Caco-2 (cell line): ENCODE measurements around the gene MYOD1. TPM values are rescaled to one million over a fixed set of nuclear protein-coding genes. Genes with fewer than 3 reads are reported as not detected.

ENCODE experiments used
- BruUV-seq: library from RNA; stranded (reverse); fragments of 400-500 nt; replicated peaks from 2 replicates; lab custom pipeline; 2021; lab: Mats Ljungman, UMichigan
- CTCF ChIA-PET: fragments of 300-600 bp; sonication (Branson Sonifier 250); formaldehyde crosslinking; loops from one replicate; lab custom pipeline; 2022; ENCODE audit warnings: antibody characterized with exemption; lab: Charles Lee
- POLR2A ChIA-PET: fragments of 300-600 bp; sonication (Branson Sonifier 250); formaldehyde crosslinking; loops from one replicate; lab custom pipeline; 2022; ENCODE audit warnings: antibody characterized with exemption; lab: Charles Lee
- DNase-seq, 2 experiments: peaks; one replicate each; pipeline versions ENCODE4 v3.0.0 to v3.0.0-alpha.2; 2020 to 2022
- H3K27me3 ChIP-seq: replicated peaks from 2 replicates; pipeline ENCODE4 v1.6.0; 2011; ENCODE audit warnings: low read length; ENCODE audit not compliant: control insufficient read depth, insufficient read depth
- H3K36me3 ChIP-seq: 2 replicates; pipeline ENCODE4 v1.5.1; 2011; ENCODE audit warnings: low read length; ENCODE audit not compliant: control insufficient read depth, insufficient read depth
- H3K4me1 ChIP-seq: fragments of 250-450 bp; sonication (Bioruptor Pico); 2 replicates; pipeline ENCODE4 v1.5.1; 2020; ENCODE audit warnings: mild to moderate bottlenecking
- H3K4me3 ChIP-seq: 2 replicates; pipeline ENCODE4 v1.5.1; 2011; ENCODE audit warnings: low read depth, mild to moderate bottlenecking, control low read depth, low read length
- H3K9me3 ChIP-seq: fragments of 250-450 bp; sonication (Bioruptor Pico); 2 replicates; pipeline ENCODE4 v1.5.1; 2020; ENCODE audit warnings: mild to moderate bottlenecking, moderate library complexity
- H3K27ac Mint-ChIP-seq: one replicate; pipeline ENCODE4 v1.8.0; 2022; ENCODE audit warnings: mixed read lengths; ENCODE audit not compliant: unreplicated experiment
- H3K27me3 Mint-ChIP-seq: one replicate; pipeline ENCODE4 v1.8.0; 2022; ENCODE audit warnings: mixed read lengths; ENCODE audit not compliant: insufficient read depth, unreplicated experiment
- H3K36me3 Mint-ChIP-seq: one replicate; pipeline ENCODE4 v1.8.0; 2022; ENCODE audit warnings: mild to moderate bottlenecking, mixed read lengths; ENCODE audit not compliant: insufficient read depth, unreplicated experiment
- H3K4me1 Mint-ChIP-seq: one replicate; pipeline ENCODE4 v1.8.0; 2022; ENCODE audit warnings: low read depth, mixed read lengths; ENCODE audit not compliant: unreplicated experiment
- H3K4me3 Mint-ChIP-seq: one replicate; pipeline ENCODE4 v1.8.0; 2022; ENCODE audit warnings: mild to moderate bottlenecking, moderate library complexity, mixed read lengths; ENCODE audit not compliant: unreplicated experiment
- H3K9me3 Mint-ChIP-seq: one replicate; pipeline ENCODE4 v1.8.0; 2022; ENCODE audit warnings: mixed read lengths; ENCODE audit not compliant: unreplicated experiment
- intact Hi-C: fragments of 100-400 bp; cut with micrococcal nuclease; formaldehyde crosslinking; loops from one replicate; pipeline ENCODE4 v1.10.0; 2022; ENCODE audit not compliant: unreplicated experiment
- total RNA-seq: library from RNA; stranded (reverse); gene quantifications from 2 replicates; pipeline ENCODE4 v1.2.3, GENCODE V29; 2022
- TF ChIP-seq, protein P1 (sequence below), 2 experiments: fragments of 200-600 bp in 1 of 2; IDR thresholded peaks; 1 replicate in 1 of 2; 2 replicates in 1 of 2; pipeline versions ENCODE4 v1.5.1 to v1.8.0; 2011 to 2022; ENCODE audit warnings: antibody characterized with exemption in 1 of 2, control low read depth in 1 of 2, inconsistent platforms in 1 of 2, low read depth in 1 of 2, low read length in 1 of 2, mild to moderate bottlenecking in 1 of 2, moderate library complexity in 1 of 2; ENCODE audit not compliant: insufficient read depth in 1 of 2, severe bottlenecking in 1 of 2, unreplicated experiment in 1 of 2

MYOD1 gene
- total RNA-seq, 1 experiment from 2014 or later = not detected

DNA sequence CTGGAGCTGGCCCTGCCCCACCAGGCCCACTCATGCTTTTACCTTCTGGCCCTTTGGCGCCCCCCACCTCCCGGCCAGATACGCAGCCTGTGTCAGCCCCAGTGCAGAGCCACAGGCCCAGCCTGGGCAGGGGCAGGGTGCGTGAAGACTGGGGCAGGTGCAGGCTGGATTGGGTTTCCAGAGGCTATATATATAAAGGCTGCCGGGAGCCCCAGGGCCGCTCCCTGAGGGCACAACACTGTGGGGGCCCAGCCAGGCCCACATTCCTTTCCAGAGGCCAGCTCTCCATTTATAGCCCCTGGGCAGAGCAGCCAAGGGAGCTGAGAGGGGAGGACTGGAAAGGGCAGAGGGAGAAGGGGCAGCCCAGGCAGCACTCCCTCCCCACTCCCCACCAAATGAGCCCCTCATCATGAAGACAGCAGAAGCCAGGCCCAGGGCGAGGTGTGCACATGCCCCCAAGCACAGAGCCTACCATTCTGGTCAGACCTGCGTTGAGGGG lies 5.0 kb upstream of the MYOD1 start:
- H3K9me3 ChIP-seq = no peaks in the 10 kb centered on the region
- intact Hi-C loops = no loop called here
- H3K27ac Mint-ChIP-seq = no peak overlapping the region

DNA sequence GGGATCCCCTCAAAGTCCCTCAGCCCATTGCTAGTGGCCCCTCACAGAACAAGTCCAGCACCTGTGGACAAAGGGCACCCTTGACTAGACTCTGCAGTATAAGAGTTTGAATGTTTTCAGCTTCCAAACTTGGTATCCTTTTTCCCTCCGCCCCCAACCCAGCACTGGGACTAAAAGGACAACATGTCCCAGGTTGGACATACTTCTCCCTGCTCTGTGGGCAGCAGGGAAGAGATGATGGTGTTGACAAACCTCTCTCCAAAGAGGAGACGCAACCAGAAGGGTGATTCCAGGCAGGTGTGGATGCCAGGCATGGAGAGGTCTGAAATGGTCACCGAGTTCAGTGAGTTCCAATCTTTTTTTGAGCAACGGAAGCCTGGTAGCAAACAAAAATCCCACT lies 4.5 kb upstream of the MYOD1 start:
- Histone ChIP-seq H3K4me3 (no peak overlapping the region), H3K9me3 (no peaks in the 10 kb centered on the region), H3K36me3 (no peaks in the 10 kb centered on the region), H3K4me1 (no peaks in the 10 kb centered on the region), H3K27me3 (peaks cover 1% of the 10 kb centered on the region; the same call in 1 of the 2 replicates)
- intact Hi-C loops = no loop called here
- no peaks in the 10 kb centered on the region for H3K9me3 Mint-ChIP-seq
- TF ChIP-seq, protein P1, sequence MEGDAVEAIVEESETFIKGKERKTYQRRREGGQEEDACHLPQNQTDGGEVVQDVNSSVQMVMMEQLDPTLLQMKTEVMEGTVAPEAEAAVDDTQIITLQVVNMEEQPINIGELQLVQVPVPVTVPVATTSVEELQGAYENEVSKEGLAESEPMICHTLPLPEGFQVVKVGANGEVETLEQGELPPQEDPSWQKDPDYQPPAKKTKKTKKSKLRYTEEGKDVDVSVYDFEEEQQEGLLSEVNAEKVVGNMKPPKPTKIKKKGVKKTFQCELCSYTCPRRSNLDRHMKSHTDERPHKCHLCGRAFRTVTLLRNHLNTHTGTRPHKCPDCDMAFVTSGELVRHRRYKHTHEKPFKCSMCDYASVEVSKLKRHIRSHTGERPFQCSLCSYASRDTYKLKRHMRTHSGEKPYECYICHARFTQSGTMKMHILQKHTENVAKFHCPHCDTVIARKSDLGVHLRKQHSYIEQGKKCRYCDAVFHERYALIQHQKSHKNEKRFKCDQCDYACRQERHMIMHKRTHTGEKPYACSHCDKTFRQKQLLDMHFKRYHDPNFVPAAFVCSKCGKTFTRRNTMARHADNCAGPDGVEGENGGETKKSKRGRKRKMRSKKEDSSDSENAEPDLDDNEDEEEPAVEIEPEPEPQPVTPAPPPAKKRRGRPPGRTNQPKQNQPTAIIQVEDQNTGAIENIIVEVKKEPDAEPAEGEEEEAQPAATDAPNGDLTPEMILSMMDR (IDR thresholded peaks at IDR 0.05; ENCODE audit: insufficient read depth in 1 of 2, low read depth in 1 of 2, low read length in 1 of 2, severe bottlenecking in 1 of 2, unreplicated experiment in 1 of 2) = no peak
- no peaks in the 10 kb centered on the region for H3K4me1 Mint-ChIP-seq
- no peak overlapping the region for H3K4me3 Mint-ChIP-seq
- H3K27me3 Mint-ChIP-seq = peaks cover 3% of the 10 kb centered on the region
- BruUV-seq = no TSS peak
- ChIA-PET POLR2A (no interaction called here), CTCF (interaction anchor here (2.2 kb wide), 1 partner anchor 16 kb away, joined by 8 read pairs; no protein-coding TSS in a partner anchor)
- H3K36me3 Mint-ChIP-seq = no peaks in the 10 kb centered on the region
- H3K27ac Mint-ChIP-seq = no peak overlapping the region
- no peak for DNase-seq

More for the DNA sequence above, 5.0 kb upstream of the MYOD1 start:
- no peaks in the 10 kb centered on the region for H3K4me1 Mint-ChIP-seq
- Histone ChIP-seq H3K4me1 (no peaks in the 10 kb centered on the region), H3K27me3 (peaks cover 1% of the 10 kb centered on the region; the same call in 1 of the 2 replicates), H3K36me3 (no peaks in the 10 kb centered on the region), H3K4me3 (no peak overlapping the region)
- TF ChIP-seq, protein P1 (IDR thresholded peaks at IDR 0.05; ENCODE audit: insufficient read depth in 1 of 2, low read depth in 1 of 2, low read length in 1 of 2, severe bottlenecking in 1 of 2, unreplicated experiment in 1 of 2) = no peak
- no TSS peak for BruUV-seq
- ChIA-PET POLR2A (no interaction called here), CTCF (no interaction called here)
- H3K4me3 Mint-ChIP-seq = no peak overlapping the region
- no peaks in the 10 kb centered on the region for H3K9me3 Mint-ChIP-seq
- H3K36me3 Mint-ChIP-seq = no peaks in the 10 kb centered on the region
- H3K27me3 Mint-ChIP-seq = peaks cover 5% of the 10 kb centered on the region
- DNase-seq = no peak

DNA sequence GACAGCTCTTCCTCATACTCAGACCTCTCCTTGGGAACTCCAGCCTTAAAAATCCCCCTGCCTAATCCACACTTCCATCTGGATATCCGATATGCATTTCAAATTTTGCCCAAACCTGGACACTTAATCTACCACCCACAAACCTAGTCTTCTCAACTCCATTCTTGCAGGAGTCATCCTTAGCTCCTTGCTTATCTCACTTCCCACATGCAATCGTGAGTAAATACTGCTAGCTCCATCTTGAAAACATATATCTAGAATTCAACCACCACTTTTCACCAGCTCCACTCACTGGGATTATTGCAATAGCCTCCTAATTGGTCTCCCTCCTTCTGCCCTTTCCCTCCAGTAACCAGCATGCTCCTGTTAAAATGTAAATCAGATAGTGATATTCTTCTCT lies 2.6 kb upstream of the MYOD1 start:
- Mint-ChIP-seq H3K9me3 (no peaks in the 10 kb centered on the region), H3K36me3 (no peaks in the 10 kb centered on the region), H3K4me3 (no peak overlapping the region), H3K4me1 (no peaks in the 10 kb centered on the region), H3K27ac (no peak overlapping the region), H3K27me3 (peaks cover 3% of the 10 kb centered on the region)
- Histone ChIP-seq H3K36me3 (no peaks in the 10 kb centered on the region), H3K4me1 (no peaks in the 10 kb centered on the region), H3K27me3 (no peaks in the 10 kb centered on the region; the same call in 1 of the 2 replicates), H3K9me3 (no peaks in the 10 kb centered on the region), H3K4me3 (no peak overlapping the region)
- no TSS peak for BruUV-seq
- no peak for DNase-seq
- ChIA-PET POLR2A (no interaction called here), CTCF (interaction anchor here (2.2 kb wide), 1 partner anchor 14 kb away, joined by 8 read pairs; no protein-coding TSS in a partner anchor)
- intact Hi-C loops = no loop called here
- TF ChIP-seq, protein P1 (IDR thresholded peaks at IDR 0.05; ENCODE audit: insufficient read depth in 1 of 2, low read depth in 1 of 2, low read length in 1 of 2, severe bottlenecking in 1 of 2, unreplicated experiment in 1 of 2) = no peak
